Measurements from ENCODE around the gene NFRKB. TPM values are rescaled to one million over a fixed set of nuclear protein-coding genes. Genes with fewer than 3 reads are reported as not detected.
A peak's percentile ranks its signal among the peaks of the same experiment; 100 is the strongest.

The NFRKB gene
- total RNA-seq, 1 donor from 2014 or later, result 13.9 TPM

DNA sequence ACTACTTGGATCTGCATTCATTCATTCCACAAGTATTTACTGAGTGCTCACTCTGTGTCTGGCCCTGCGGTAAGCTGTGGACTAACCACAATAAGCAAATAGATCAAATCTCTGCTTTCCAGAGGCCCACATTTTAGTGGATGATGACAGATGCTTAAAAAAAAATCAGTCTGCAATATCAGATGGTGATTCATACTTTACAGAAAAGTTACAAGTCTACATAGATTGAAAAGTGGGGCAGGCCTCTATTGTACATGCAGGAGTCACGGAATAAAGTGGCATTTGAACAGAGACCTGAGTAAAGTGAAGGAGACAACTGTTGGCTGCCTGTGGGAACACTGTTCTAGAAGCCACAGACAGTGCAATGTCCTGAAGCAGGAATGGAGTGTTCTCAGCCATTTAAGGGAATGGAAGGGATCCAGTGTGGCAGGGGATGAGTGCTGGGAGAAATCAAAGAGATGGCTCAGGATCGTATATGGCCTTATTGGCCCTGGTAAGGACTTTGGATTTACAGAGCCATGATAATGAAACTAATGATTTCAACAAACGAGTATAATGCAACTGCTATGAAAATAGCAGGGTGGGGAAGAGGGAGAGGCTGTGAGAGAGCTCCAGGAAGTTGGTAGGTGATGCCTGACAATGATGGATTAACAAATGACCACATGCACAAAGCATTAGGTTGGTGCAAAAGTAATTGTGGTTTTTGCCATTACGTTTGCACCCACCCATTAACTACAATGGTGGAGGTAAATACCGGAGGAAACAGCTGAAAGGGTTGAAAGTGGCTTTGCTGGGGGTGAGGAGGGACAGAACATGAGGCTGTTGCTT lies 48.7 kb downstream of the NFRKB start:
- peak in 1 of 2 donors; percentile 71 for DNase-seq (ENCODE audit: low read depth in 2 of 2)

Other genes with a start within 250 kb of the NFRKB start
- gene TMEM45B, start 79.7 kb downstream of the NFRKB start, total RNA-seq, result 0.99 and 1.3 TPM in 2 replicates
- gene PRDM10, start 107.3 kb upstream of the NFRKB start, total RNA-seq, result 2.6 and 3.8 TPM in 2 replicates
- gene APLP2, start 174.3 kb upstream of the NFRKB start, total RNA-seq, result 763 and 1,111 TPM in 2 replicates